ENCODE data around the gene ST8SIA6. TPM values are rescaled to one million over a fixed set of nuclear protein-coding genes. Genes with fewer than 3 reads are reported as not detected.

The ST8SIA6 gene
- total RNA-seq, 2 donors from 2014 or later, result 0.19 to 1.5 TPM

DNA sequence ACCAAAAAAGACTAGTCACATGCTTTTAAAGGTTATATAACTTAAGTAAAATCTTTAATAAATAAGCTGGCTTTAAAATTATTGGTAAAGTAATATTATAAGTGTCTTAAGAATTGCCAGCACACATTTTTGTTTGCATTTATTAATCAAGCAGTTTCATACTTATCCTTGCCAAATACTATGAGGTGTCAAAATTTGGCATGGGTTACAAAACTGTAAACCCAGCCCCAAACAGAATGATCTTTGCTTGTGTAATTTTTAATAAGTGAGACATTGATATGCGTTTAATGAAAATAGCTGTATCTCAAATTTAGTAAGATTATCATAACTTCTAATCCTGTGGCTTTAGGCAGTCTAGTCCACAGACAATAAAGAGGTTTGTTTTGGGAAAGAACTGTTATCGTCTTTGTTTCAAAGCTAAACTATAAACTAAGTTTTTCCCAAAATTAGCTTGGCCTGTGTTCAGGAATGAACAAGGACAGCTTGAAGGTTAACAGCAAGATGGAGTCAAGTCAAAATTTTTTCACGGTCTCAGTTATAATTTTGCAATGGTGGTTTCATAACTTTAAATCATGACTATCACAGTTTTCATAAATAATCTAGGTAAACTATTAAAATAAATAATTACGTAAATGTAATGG, 72.8 kb downstream of the ST8SIA6 start:
- H3K9me3 Mint-ChIP-seq, result no peaks in the 10 kb centered on the region
- ATAC-seq, result no peak
- H3K27me3 Mint-ChIP-seq, result no peaks in the 10 kb centered on the region
- no peak overlapping the region for H3K4me3 Mint-ChIP-seq
- H3K4me1 Mint-ChIP-seq (ENCODE audit: low read depth in 2 of 2), result peaks cover 0 to 3% of the 10 kb centered on the region in 2 donors
- no peak overlapping the region for H3K27ac Mint-ChIP-seq
- H3K36me3 Mint-ChIP-seq, result no peaks in the 10 kb centered on the region
- DNase-seq (ENCODE audit: low spot score), result no peak

DNA sequence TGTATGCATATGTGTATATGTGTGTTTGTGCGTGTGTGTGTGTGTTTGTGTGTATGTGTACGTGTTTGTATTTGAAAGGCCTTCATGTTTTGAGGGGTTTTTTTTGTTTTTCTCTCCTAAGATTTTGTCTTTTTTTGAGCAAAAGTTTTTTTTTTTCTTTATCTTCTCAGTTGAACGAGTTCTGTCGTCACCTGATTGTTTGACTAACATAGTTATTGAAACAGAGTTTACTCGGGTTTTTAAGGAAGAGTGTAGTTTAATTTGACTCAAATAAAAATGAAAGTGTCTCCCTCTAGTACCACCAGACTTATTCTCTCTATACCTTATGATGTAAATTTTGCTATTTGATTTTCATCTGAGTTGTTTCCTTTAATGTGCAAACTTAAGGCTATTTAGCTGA, 73.5 kb downstream of the ST8SIA6 start:
- H3K4me3 Mint-ChIP-seq, result no peak overlapping the region
- H3K9me3 Mint-ChIP-seq, result no peaks in the 10 kb centered on the region
- H3K4me1 Mint-ChIP-seq (ENCODE audit: low read depth in 2 of 2), result peaks cover 0 to 6% of the 10 kb centered on the region in 2 donors
- DNase-seq (ENCODE audit: low spot score) (no peak), ATAC-seq (no peak)
- H3K27me3 Mint-ChIP-seq, result no peaks in the 10 kb centered on the region
- H3K27ac Mint-ChIP-seq, result no peak overlapping the region
- H3K36me3 Mint-ChIP-seq, result no peaks in the 10 kb centered on the region

DNA sequence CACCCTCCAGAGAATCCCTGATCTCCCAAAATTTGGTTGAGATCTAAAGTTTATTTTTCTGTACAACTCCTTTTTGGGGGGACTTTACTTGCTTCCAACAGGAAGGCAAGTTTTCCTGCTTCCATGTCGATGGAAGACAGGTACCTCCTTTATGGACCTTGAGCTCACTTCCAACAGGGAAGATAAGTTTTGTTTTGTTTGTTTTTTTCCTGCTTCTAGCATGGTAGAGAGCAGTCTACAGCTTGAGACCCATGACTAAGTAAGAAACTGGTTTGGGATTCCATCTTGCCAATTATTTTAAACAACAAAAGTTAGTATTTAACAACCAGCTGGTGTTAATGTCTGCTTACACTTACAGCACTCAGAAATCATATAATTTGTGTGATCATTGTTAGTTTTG, 74.4 kb downstream of the ST8SIA6 start:
- no peak for DNase-seq (ENCODE audit: low spot score)
- ATAC-seq, result no peak
- peaks cover 0 to 6% of the 10 kb centered on the region in 2 donors for H3K4me1 Mint-ChIP-seq (ENCODE audit: low read depth in 2 of 2)
- no peaks in the 10 kb centered on the region for H3K36me3 Mint-ChIP-seq
- H3K27me3 Mint-ChIP-seq, result no peaks in the 10 kb centered on the region
- H3K9me3 Mint-ChIP-seq, result no peaks in the 10 kb centered on the region
- no peak overlapping the region for H3K27ac Mint-ChIP-seq
- no peak overlapping the region for H3K4me3 Mint-ChIP-seq

GRCh38 chr10:17379151-17379690, 75.2 kb downstream of the ST8SIA6 start:
- Mint-ChIP-seq H3K36me3 (no peaks in the 10 kb centered on the region), H3K4me1 (ENCODE audit: low read depth in 2 of 2) (peaks cover 0 to 6% of the 10 kb centered on the region in 2 donors), H3K27ac (no peak overlapping the region), H3K27me3 (no peaks in the 10 kb centered on the region), H3K9me3 (no peaks in the 10 kb centered on the region), H3K4me3 (no peak overlapping the region)
- ATAC-seq, result no peak
- no peak for DNase-seq (ENCODE audit: low spot score)

- peaks cover 0 to 6% of the 10 kb centered on the region in 2 donors for H3K4me1 Mint-ChIP-seq (ENCODE audit: low read depth in 2 of 2)
- H3K9me3 Mint-ChIP-seq, result no peaks in the 10 kb centered on the region
- peak in 1 of 2 donors; percentile 36 for ATAC-seq
- no peak for DNase-seq (ENCODE audit: low spot score)
- H3K27ac Mint-ChIP-seq, result no peak overlapping the region
- H3K27me3 Mint-ChIP-seq, result no peaks in the 10 kb centered on the region
- H3K4me3 Mint-ChIP-seq, result no peak overlapping the region
- no peaks in the 10 kb centered on the region for H3K36me3 Mint-ChIP-seq
Measured at GRCh38 chr10:17375936-17376584, 78.3 kb downstream of the ST8SIA6 start.

DNA sequence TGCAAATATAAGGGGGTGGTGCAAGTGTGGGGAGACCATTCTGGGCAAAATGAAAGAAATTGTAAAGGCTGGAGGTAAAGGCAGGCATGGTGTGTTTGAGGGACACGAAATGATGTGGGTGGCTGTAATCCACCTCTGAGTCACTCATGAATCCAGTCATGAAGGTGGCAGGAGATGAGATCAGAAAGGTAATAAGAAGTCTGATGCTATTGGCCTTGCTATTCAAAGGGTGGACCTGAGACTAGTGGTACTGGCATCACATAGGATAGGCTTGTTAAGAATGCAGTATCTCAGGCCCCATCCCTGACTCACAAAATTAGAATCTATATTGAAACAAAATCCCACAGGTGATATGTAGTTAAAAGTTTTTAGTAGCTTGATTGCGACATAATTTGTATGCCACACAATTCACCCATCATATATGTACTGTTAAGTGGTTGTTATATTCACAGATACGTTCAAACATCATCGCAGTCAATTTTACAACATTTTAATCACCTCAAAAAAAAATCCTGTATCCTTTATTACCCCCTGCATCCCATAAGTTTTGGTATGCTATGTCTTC, 85.6 kb downstream of the ST8SIA6 start:
- no peak for ATAC-seq
- Mint-ChIP-seq H3K27me3 (no peaks in the 10 kb centered on the region), H3K9me3 (no peaks in the 10 kb centered on the region), H3K36me3 (peaks cover 13% of the 10 kb centered on the region), H3K27ac (no peak overlapping the region), H3K4me1 (ENCODE audit: low read depth in 2 of 2) (no peaks in the 10 kb centered on the region), H3K4me3 (no peak overlapping the region)
- no peak for DNase-seq (ENCODE audit: low spot score)

GRCh38 chr10:17366705-17367104, 87.7 kb downstream of the ST8SIA6 start:
- no peaks in the 10 kb centered on the region for H3K27me3 Mint-ChIP-seq
- H3K4me3 Mint-ChIP-seq, result no peak overlapping the region
- H3K4me1 Mint-ChIP-seq (ENCODE audit: low read depth in 2 of 2), result no peaks in the 10 kb centered on the region
- no peaks in the 10 kb centered on the region for H3K9me3 Mint-ChIP-seq
- H3K27ac Mint-ChIP-seq, result no peak overlapping the region
- ATAC-seq (no peak), DNase-seq (ENCODE audit: low spot score) (no peak)
- peaks cover 13% of the 10 kb centered on the region for H3K36me3 Mint-ChIP-seq

DNA sequence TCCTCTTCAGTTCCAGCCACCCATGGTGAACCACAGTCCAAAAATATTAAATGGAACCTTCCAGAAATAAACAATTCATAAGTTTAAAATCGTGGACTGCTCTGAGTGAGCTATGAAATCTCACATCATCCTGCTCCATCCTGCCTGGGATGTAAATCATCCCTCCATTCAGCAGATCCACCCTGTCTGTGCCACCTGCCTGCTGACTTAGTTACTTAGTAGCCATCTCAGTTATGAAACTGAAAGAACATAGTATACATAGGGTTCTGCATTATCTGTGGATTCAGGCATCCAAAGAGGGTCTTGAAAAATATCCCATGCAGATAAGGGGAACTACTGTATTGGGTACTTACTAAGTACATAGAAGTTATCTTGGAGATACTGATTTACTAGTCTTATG, 89.0 kb downstream of the ST8SIA6 start:
- H3K27me3 Mint-ChIP-seq, result no peaks in the 10 kb centered on the region
- no peaks in the 10 kb centered on the region for H3K4me1 Mint-ChIP-seq (ENCODE audit: low read depth in 2 of 2)
- no peak overlapping the region for H3K27ac Mint-ChIP-seq
- H3K36me3 Mint-ChIP-seq, result peaks cover 13% of the 10 kb centered on the region
- DNase-seq (ENCODE audit: low spot score) (no peak), ATAC-seq (no peak)
- H3K4me3 Mint-ChIP-seq, result no peak overlapping the region
- H3K9me3 Mint-ChIP-seq, result no peaks in the 10 kb centered on the region

GRCh38 chr10:17358461-17358860, 95.9 kb downstream of the ST8SIA6 start:
- H3K9me3 Mint-ChIP-seq, result no peaks in the 10 kb centered on the region
- no peaks in the 10 kb centered on the region for H3K4me1 Mint-ChIP-seq (ENCODE audit: low read depth in 2 of 2)
- H3K4me3 Mint-ChIP-seq, result no peak overlapping the region
- no peak for ATAC-seq
- no peak for DNase-seq (ENCODE audit: low spot score)
- no peaks in the 10 kb centered on the region for H3K27me3 Mint-ChIP-seq
- no peak overlapping the region for H3K27ac Mint-ChIP-seq
- no peaks in the 10 kb centered on the region for H3K36me3 Mint-ChIP-seq

DNA sequence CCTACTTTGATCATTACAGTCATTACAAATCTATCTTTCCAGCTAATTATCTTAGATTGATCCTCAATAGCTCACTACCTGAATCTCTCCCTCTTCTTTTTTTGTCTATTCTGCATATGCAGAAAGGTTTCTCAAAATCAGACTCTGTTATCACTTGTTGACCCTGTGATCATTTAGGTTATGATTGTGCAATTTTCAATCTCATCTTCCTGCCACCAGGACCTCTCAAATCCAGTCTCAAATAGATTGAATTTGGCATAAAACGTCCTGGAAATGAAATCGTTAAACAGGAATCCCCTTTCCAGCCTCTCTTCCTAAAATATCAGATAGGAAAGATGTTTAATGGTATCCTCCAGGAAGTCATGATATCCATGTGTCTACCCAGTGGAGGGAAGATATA, 96.6 kb downstream of the ST8SIA6 start:
- DNase-seq (ENCODE audit: low spot score) (no peak), ATAC-seq (no peak)
- no peaks in the 10 kb centered on the region for H3K9me3 Mint-ChIP-seq
- no peaks in the 10 kb centered on the region for H3K27me3 Mint-ChIP-seq
- H3K4me1 Mint-ChIP-seq (ENCODE audit: low read depth in 2 of 2), result no peaks in the 10 kb centered on the region
- no peaks in the 10 kb centered on the region for H3K36me3 Mint-ChIP-seq
- no peak overlapping the region for H3K4me3 Mint-ChIP-seq
- H3K27ac Mint-ChIP-seq, result no peak overlapping the region

- Mint-ChIP-seq H3K4me1 (ENCODE audit: low read depth in 2 of 2) (peaks cover 0 to 5% of the 10 kb centered on the region in 2 donors), H3K9me3 (no peaks in the 10 kb centered on the region), H3K27me3 (no peaks in the 10 kb centered on the region), H3K36me3 (no peaks in the 10 kb centered on the region), H3K4me3 (no peak overlapping the region), H3K27ac (no peak overlapping the region)
- DNase-seq (ENCODE audit: low spot score) (no peak), ATAC-seq (no peak)
Measured at GRCh38 chr10:17356820-17357219, 97.6 kb downstream of the ST8SIA6 start.

DNA sequence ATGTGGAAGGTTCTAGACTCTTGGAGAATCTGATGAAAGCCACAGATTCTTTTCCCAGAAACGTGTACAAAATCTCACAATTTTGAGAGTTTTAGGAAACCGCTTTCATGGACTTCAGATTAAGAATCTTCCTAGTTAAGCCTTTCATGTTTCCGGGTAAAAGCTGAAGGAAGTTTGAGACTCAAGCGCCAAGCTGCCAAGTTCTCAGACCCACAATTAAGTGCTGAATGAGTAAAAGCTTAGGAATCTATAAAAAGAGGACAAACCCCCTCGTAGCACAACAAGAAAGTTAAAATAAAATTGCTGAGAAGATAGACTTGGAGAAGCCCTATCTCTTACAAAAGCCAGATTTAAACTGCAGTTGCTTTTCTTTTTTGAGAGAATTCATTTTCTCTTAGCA, 99.6 kb downstream of the ST8SIA6 start:
- no peaks in the 10 kb centered on the region for H3K27me3 Mint-ChIP-seq
- ATAC-seq, result no peak
- DNase-seq (ENCODE audit: low spot score), result no peak
- H3K9me3 Mint-ChIP-seq, result no peaks in the 10 kb centered on the region
- peaks cover 0 to 5% of the 10 kb centered on the region in 2 donors for H3K4me1 Mint-ChIP-seq (ENCODE audit: low read depth in 2 of 2)
- H3K4me3 Mint-ChIP-seq, result no peak overlapping the region
- H3K36me3 Mint-ChIP-seq, result peaks cover 4% of the 10 kb centered on the region
- H3K27ac Mint-ChIP-seq, result no peak overlapping the region

- peaks cover 4% of the 10 kb centered on the region for H3K36me3 Mint-ChIP-seq
- DNase-seq (ENCODE audit: low spot score), result no peak
- ATAC-seq, result no peak
- H3K9me3 Mint-ChIP-seq, result no peaks in the 10 kb centered on the region
- no peak overlapping the region for H3K4me3 Mint-ChIP-seq
- H3K27me3 Mint-ChIP-seq, result no peaks in the 10 kb centered on the region
- H3K4me1 Mint-ChIP-seq (ENCODE audit: low read depth in 2 of 2), result peaks cover 0 to 5% of the 10 kb centered on the region in 2 donors
- H3K27ac Mint-ChIP-seq, result peak overlapping the region in 1 of 2 donors; percentile 7
Measured at GRCh38 chr10:17353568-17354300, 100.7 kb downstream of the ST8SIA6 start.

DNA sequence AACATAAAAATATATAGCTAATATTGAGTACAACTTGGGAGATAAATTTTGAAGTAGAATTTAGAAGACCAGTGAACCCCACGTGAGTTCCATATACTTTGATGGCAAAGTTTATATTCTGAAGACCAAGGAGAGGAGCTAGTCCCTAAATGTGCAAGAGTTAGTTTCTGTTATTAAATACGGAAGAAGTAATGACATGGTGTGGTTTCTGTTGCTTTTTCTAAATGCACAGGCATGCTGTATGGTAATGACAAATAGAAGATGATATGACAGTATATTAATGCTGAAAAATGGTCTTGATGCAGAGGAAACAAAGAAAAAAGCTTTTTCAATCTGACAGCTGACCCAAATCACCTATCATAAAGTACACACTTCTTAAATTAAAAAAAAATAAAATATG, 101.8 kb downstream of the ST8SIA6 start:
- Mint-ChIP-seq H3K27ac (no peak overlapping the region), H3K4me3 (no peak overlapping the region), H3K27me3 (no peaks in the 10 kb centered on the region), H3K36me3 (peaks cover 4% of the 10 kb centered on the region), H3K4me1 (ENCODE audit: low read depth in 2 of 2) (peaks cover 0 to 5% of the 10 kb centered on the region in 2 donors), H3K9me3 (no peaks in the 10 kb centered on the region)
- no peak for ATAC-seq
- no peak for DNase-seq (ENCODE audit: low spot score)
